ENCODE measurements around the gene GALM.

GALM gene

GRCh38 chr2:38748943-38749804, 83.3 kb downstream of the GALM start:
- DNase-seq (ENCODE audit: low spot score), result no peak
- ChIA-PET CTCF (interaction anchor here (0.6 kb wide), 1 partner anchor 148 kb away, joined by 3 read pairs; no protein-coding TSS in a partner anchor), POLR2A (ENCODE audit: low non-redundant PET) (no interaction called here)
- TF ChIP-seq CTCF (conservative IDR thresholded peaks at IDR 0.05; ENCODE audit: low read depth), result no peak
- H3K27ac ChIP-seq, result no peak overlapping the region

- POLR2A ChIA-PET (ENCODE audit: low non-redundant PET), result interaction anchor here (0.8 to 1.1 kb wide), 4 partner anchors 7 to 148 kb away, joined by 3 to 5 read pairs (median 3); partner anchors contain the start of gene HNRNPLL
- no peak for TF ChIP-seq CTCF (conservative IDR thresholded peaks at IDR 0.05; ENCODE audit: low read depth)
- H3K27ac ChIP-seq, result peak overlapping the region; percentile 95
- CTCF ChIA-PET, result interaction anchor here (0.6 to 0.7 kb wide), 2 partner anchors 48 to 241 kb away, joined by 3 to 8 read pairs; no protein-coding TSS in a partner anchor
- DNase-seq (ENCODE audit: low spot score), result peak; percentile 58
These were observed 84.3 kb downstream of the GALM start for GRCh38 chr2:38750011-38750890.

- CTCF ChIA-PET, result interaction anchor here (0.5 to 0.7 kb wide), 3 partner anchors 31 to 242 kb away, joined by 3 to 8 read pairs (median 3); no protein-coding TSS in a partner anchor
These were observed 85.1 kb downstream of the GALM start, which contains the start of gene SRSF7 for GRCh38 chr2:38750891-38751595. Gene SRSF7, minus strand, starts transcription at chr2:38751361. Its CDS starts 105 bp downstream, at chr2:38751256.

GRCh38 chr2:38751596-38752410, 85.9 kb downstream of the GALM start:
- H3K27ac ChIP-seq, result peak overlapping the region; percentile 95
- ChIA-PET CTCF (interaction anchor here (0.5 kb wide), 1 partner anchor 30 kb away, joined by 3 read pairs; no protein-coding TSS in a partner anchor), POLR2A (ENCODE audit: low non-redundant PET) (interaction anchor here (0.6 to 1.1 kb wide), 9 partner anchors 9 to 1371 kb away, joined by 3 to 5 read pairs (median 3); partner anchors contain the start of gene HNRNPLL)
- no peak for TF ChIP-seq CTCF (conservative IDR thresholded peaks at IDR 0.05; ENCODE audit: low read depth)
- no peak for DNase-seq (ENCODE audit: low spot score)

More at GRCh38 chr2:38750891-38751595, 85.1 kb downstream of the GALM start, which contains the start of gene SRSF7:
- peak; percentile 98 for DNase-seq (ENCODE audit: low spot score)
- H3K27ac ChIP-seq, result peak within 1 kb of the TSS; percentile 95
- POLR2A ChIA-PET (ENCODE audit: low non-redundant PET), result interaction anchor here (0.6 to 1.1 kb wide), 10 partner anchors 8 to 1370 kb away, joined by 3 to 5 read pairs (median 3); partner anchors contain the start of gene HNRNPLL
- TF ChIP-seq CTCF (conservative IDR thresholded peaks at IDR 0.05; ENCODE audit: low read depth), result no peak

- no peak for DNase-seq (ENCODE audit: low spot score)
- no peak overlapping the region for H3K27ac ChIP-seq
- no peak for TF ChIP-seq CTCF (conservative IDR thresholded peaks at IDR 0.05; ENCODE audit: low read depth)
- POLR2A ChIA-PET (ENCODE audit: low non-redundant PET), result no interaction called here
- CTCF ChIA-PET, result no interaction called here
These were observed 88.1 kb downstream of the GALM start for GRCh38 chr2:38754049-38754448.
